Thoracic aorta (tissue), 2 donors: ENCODE measurements around the gene FBP1. TPM values are rescaled to one million over a fixed set of nuclear protein-coding genes. Genes with fewer than 3 reads are reported as not detected.

Source experiments
- ATAC-seq: fragments of 150-250 bp; one replicate; pipeline ENCODE4 v1.8.0; 2017; ENCODE audit warnings: low read depth; ENCODE audit not compliant: insufficient number of reproducible peaks, low FRiP score
- DNase-seq: peaks from one replicate; pipeline ENCODE4 v3.0.0-alpha.2; 2020; ENCODE audit warnings: low spot score
- H3K27ac ChIP-seq, 2 donors: fragments of 200-600 bp; sonication (generic); 1 replicate in 1 of 2; 2 replicates in 1 of 2; pipeline ENCODE4 v1.5.1; 2016; ENCODE audit warnings: mild to moderate bottlenecking in 2 of 2, moderate library complexity in 2 of 2
- H3K27me3 ChIP-seq: fragments of 200-600 bp; sonication (generic); replicated peaks from 2 replicates; pipeline ENCODE4 v1.6.0; 2016; ENCODE audit warnings: mild to moderate bottlenecking; ENCODE audit not compliant: insufficient read depth
- H3K36me3 ChIP-seq: fragments of 200-600 bp; sonication (generic); one replicate; pipeline ENCODE4 v1.5.1; 2016
- H3K4me1 ChIP-seq, 2 donors: fragments of 200-600 bp; sonication (generic); 1 replicate in 1 of 2; 2 replicates in 1 of 2; pipeline versions ENCODE4 v1.5.1 to v1.6.0; 2016; ENCODE audit warnings: low read depth in 2 of 2, mild to moderate bottlenecking in 1 of 2; ENCODE audit not compliant: control insufficient read depth in 1 of 2
- H3K4me3 ChIP-seq: fragments of 200-600 bp; sonication (generic); 2 replicates; pipeline ENCODE4 v1.5.1; 2016; ENCODE audit warnings: mild to moderate bottlenecking
- H3K9me3 ChIP-seq: fragments of 200-600 bp; sonication (generic); 2 replicates; pipeline ENCODE4 v1.5.1; 2016
- CTCF ChIP-seq: fragments of 200-600 bp; sonication (generic); IDR thresholded peaks from one replicate; pipeline ENCODE4 v1.5.1; 2019; ENCODE audit warnings: antibody characterized with exemption
- total RNA-seq, 2 donors: library from RNA; depleted of rRNA; stranded (reverse); fragments of >200 nt; gene quantifications; one replicate each; pipeline versions ENCODE4 v1.1.0 to v1.2.3, GENCODE V29; 2016

Gene FBP1
- total RNA-seq, 2 donors from 2014 or later = 3.8 to 6.6 TPM

- peaks cover 3 to 25% of the 10 kb centered on the region in 2 donors for H3K4me1 ChIP-seq
- no peak for TF ChIP-seq CTCF
- no peaks in the 10 kb centered on the region for H3K27me3 ChIP-seq
- no peak overlapping the region for H3K4me3 ChIP-seq
- no peak for ATAC-seq
- no peak for DNase-seq
- H3K9me3 ChIP-seq = no peaks in the 10 kb centered on the region
- H3K36me3 ChIP-seq = no peaks in the 10 kb centered on the region
- H3K27ac ChIP-seq = no peak overlapping the region
Observed at GRCh38 chr9:94622087-94622800, 17.1 kb downstream of the FBP1 start.

GRCh38 chr9:94619026-94619425 lies 20.3 kb downstream of the FBP1 start:
- ATAC-seq (no peak), DNase-seq (no peak)
- Histone ChIP-seq H3K36me3 (no peaks in the 10 kb centered on the region), H3K4me3 (no peak overlapping the region), H3K27ac (peak overlapping the region in 1 of 2 donors; percentile 4), H3K27me3 (no peaks in the 10 kb centered on the region), H3K4me1 (peaks cover 3 to 13% of the 10 kb centered on the region in 2 donors), H3K9me3 (no peaks in the 10 kb centered on the region)
- TF ChIP-seq CTCF = no peak

- Histone ChIP-seq H3K4me3 (no peak overlapping the region), H3K4me1 (no peaks in the 10 kb centered on the region)
- no peak for ATAC-seq
Observed at GRCh38 chr9:94613003-94613402, 26.3 kb downstream of the FBP1 start.

GRCh38 chr9:94612071-94612470 lies 27.2 kb downstream of the FBP1 start:
- no peaks in the 10 kb centered on the region for H3K27me3 ChIP-seq
- no peak for TF ChIP-seq CTCF
- DNase-seq (no peak), ATAC-seq (no peak)
- H3K4me3 ChIP-seq = no peak overlapping the region
- no peak overlapping the region for H3K27ac ChIP-seq
- no peaks in the 10 kb centered on the region for H3K9me3 ChIP-seq
- H3K4me1 ChIP-seq = no peaks in the 10 kb centered on the region
- H3K36me3 ChIP-seq = no peaks in the 10 kb centered on the region

More at GRCh38 chr9:94613003-94613402, 26.3 kb downstream of the FBP1 start:
- Histone ChIP-seq H3K27ac (no peak overlapping the region), H3K9me3 (no peaks in the 10 kb centered on the region), H3K36me3 (no peaks in the 10 kb centered on the region), H3K27me3 (no peaks in the 10 kb centered on the region)
- no peak for DNase-seq
- TF ChIP-seq CTCF = no peak

GRCh38 chr9:94611638-94612068 lies 27.7 kb downstream of the FBP1 start:
- ATAC-seq (no peak), DNase-seq (no peak)
- TF ChIP-seq CTCF = no peak
- Histone ChIP-seq H3K36me3 (no peaks in the 10 kb centered on the region), H3K27ac (no peak overlapping the region), H3K9me3 (no peaks in the 10 kb centered on the region), H3K4me1 (no peaks in the 10 kb centered on the region), H3K27me3 (no peaks in the 10 kb centered on the region), H3K4me3 (no peak overlapping the region)
